GM12872 (cell line): Measurements from ENCODE around the gene DDX47.

ENCODE experiments used
- TF ChIP-seq, protein P1 (sequence below): IDR thresholded peaks from 3 replicates; pipeline ENCODE4 v1.5.1; 2011; ENCODE audit warnings: low read depth, mild to moderate bottlenecking, low read length, moderate library complexity; ENCODE audit not compliant: insufficient read depth

The DDX47 gene

DNA sequence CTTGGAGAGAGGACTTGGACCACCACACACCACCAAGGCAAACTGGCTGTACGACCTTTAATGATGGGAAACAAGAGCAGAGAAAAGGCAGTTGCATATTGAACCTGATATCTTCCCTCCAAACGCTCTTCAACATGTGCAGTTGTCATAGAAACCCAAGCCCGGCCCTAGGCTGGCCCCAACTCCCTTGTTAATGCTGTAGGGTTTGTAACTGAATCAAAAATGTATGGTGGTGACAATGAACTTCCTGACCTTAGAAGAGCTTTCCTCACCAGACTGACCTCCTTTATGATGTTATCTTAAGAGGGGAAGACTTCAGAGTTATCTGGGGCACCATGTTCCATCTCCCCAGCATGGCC lies 15.4 kb upstream of the DDX47 start:
- TF ChIP-seq, protein P1, sequence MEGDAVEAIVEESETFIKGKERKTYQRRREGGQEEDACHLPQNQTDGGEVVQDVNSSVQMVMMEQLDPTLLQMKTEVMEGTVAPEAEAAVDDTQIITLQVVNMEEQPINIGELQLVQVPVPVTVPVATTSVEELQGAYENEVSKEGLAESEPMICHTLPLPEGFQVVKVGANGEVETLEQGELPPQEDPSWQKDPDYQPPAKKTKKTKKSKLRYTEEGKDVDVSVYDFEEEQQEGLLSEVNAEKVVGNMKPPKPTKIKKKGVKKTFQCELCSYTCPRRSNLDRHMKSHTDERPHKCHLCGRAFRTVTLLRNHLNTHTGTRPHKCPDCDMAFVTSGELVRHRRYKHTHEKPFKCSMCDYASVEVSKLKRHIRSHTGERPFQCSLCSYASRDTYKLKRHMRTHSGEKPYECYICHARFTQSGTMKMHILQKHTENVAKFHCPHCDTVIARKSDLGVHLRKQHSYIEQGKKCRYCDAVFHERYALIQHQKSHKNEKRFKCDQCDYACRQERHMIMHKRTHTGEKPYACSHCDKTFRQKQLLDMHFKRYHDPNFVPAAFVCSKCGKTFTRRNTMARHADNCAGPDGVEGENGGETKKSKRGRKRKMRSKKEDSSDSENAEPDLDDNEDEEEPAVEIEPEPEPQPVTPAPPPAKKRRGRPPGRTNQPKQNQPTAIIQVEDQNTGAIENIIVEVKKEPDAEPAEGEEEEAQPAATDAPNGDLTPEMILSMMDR, result no peak

DNA sequence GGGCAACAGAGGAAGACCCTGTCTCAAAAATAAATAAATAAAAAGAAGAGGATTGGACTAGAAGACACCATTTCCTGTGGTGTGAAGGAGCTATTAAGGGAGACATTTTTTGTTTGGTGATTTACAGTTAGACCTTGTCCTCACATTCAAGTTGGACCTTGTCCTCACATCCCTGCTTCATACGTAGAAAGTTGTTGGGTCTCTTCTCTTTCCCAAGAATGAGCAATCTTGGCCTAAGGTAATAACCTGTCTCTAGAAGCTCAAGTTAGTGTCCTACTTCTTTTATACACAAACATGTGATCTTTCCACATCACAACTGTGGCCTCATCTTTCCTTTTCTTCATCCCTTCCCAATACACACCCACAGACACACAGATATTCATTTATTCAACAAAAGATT lies 14.7 kb upstream of the DDX47 start:
- TF ChIP-seq, protein P1, result no peak

DNA sequence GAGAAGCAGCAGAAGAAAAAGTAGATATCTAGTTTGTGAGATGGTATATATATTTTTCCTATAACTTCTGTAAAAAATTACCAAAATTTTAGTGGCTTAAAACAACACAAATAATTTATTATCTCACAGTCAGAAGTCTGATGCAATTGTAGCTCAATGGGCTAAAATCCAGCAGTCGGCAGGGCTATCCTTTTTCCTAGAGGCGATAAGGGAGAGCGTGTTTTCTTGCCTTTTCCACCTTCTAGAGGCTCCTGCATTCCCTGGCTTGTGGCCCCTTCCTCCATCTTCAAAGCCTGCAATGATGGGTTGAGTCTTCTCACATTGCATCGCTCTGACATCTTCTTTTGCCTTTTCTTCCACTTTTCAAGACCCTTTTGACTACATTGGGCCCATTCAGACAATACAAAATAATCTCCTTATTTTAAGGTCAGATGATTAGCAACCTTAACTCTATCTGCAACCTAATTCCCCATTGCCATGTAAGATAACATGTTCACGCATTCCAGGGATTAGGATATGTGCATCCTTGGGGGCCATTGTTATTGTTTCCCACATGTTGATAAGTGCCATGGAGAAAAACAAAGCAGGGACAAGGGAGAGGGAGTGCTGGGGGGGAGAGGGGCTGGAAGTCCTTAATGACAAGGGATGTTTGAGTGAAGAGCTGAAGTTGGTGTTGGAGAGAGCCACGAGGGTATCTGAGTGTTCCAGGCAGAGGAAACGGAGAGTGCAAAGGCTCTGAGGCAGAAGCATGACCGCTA lies 13.8 kb upstream of the DDX47 start:
- TF ChIP-seq, protein P1, result no peak

DNA sequence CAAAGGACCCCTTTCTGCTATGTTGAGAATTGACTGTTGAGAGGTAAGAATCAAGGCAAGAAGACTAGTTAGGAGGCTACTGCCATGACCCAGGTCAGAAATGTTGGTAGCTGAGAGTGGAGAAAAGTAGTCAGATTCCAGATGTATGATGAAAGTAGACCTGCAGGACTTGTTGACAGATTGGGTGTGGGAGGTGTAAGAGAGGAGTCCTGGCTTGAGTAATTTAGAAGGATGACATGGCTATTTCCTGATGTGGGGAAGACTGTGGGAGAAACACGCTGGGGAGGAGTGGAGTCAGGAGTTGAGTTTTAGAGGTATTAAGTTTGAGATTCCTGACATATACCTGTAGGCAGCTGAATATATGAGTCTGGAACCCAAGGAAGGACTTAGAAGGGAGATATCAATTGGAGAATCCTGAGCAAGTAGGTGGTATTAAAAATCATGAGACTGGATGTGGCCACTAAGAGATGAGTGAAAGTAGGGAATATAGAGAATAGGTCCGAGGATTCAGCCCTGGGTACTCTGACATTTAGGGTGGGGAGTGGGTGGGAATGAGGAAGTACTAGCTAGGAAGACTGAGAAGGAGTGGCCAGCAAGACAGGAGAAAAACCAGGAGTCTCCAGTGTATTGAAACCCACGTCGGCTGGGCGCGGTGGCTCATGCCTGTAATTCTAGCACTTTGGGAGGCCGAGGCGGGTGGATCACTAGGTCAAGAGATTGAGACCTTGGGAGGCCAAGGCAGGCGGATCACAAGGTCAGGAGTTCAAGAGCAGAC lies 12.6 kb upstream of the DDX47 start:
- TF ChIP-seq, protein P1, result no peak

DNA sequence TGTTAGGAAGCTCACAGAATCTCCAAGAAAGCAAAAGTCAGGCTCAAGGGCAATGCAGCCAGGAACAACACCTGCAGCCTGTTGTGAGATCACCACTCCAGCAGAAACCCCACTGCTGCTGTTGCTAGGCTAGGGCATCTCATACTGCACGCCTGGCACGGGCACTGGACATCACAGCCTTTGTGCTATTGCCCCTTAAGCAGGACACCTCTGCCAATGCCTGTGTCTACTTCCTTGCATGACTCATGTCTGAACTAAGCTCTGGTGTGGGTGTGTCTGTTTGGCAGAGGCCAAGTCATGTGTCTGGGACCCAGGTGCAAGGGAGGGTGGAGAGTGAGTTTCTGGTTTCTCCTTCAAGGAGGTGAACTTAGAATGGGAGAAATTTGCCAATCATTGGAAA lies 10.0 kb upstream of the DDX47 start:
- TF ChIP-seq, protein P1, result no peak

DNA sequence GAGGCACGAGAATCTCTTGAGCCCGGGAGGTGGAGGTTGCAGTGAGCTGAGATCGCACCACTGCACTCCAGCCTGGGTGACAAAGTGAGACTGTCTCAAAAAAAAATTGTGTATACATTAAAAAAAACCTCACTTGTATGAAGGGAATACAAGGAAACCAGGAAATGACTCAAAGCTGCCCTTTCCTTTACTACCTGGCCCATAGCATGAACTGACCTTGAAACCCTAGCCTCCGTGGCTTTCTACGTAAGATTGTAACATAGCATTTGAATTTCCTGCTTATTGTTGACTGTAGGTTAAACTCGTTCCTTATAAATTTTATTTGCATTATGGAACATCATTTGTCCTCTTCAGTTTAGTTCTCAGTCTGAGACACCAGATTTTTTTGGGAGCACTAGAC lies 9.1 kb upstream of the DDX47 start:
- TF ChIP-seq, protein P1, result no peak

DNA sequence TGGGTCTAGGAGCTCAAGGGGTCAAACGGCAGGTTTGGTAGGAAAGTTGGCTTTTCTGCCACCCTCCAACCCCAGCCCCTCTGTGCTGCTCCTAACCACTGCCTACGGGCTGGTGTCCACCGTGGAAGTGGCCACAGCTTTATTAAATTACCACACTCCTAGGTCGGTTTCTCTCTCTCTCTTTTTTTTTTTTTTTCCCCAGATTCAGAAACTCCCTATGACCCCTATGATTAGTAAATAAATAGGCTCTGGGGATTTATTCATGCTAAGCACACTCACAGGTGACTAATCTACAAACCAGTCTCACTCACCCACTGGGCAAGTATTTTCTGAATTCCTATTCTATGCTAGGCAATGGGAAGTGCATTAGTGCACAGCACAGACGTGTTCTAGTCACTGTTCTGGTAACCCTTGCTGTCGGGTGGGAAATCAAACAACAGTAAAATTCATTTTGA lies 8.7 kb upstream of the DDX47 start:
- TF ChIP-seq, protein P1, result no peak
